Tibial nerve (tissue), 3 donors: ENCODE data around the gene CD302.

Experiments used
- CTCF ChIP-seq, 5 experiments: fragments of 200-600 bp in 3 of 5; fragments of 450-650 bp in 2 of 5; sonication (generic) in 3 of 5; IDR thresholded peaks; one replicate each; pipeline ENCODE4 v1.5.1; 2016 to 2019; ENCODE audit warnings: antibody characterized with exemption in 5 of 5, mild to moderate bottlenecking in 3 of 5, moderate library complexity in 2 of 5
- POLR2A ChIP-seq, 2 donors: fragments of 450-650 bp; IDR thresholded peaks; one replicate each; pipeline ENCODE4 v1.6.1; 2017; ENCODE audit warnings: antibody characterized with exemption in 2 of 2, mild to moderate bottlenecking in 2 of 2, moderate library complexity in 2 of 2

GRCh38 chr2:159828738-159829137, 30.7 kb upstream of the CD302 start:
- TF ChIP-seq CTCF (IDR thresholded peaks at IDR 0.05) (no peak), POLR2A (IDR thresholded peaks at IDR 0.05) (no peak)
